ENCODE measurements around the gene PADI3. TPM values are rescaled to one million over a fixed set of nuclear protein-coding genes. Genes with fewer than 3 reads are reported as not detected.

The PADI3 gene
- total RNA-seq, 3 donors from 2014 or later (not counting 1 experiment from before 2014, with no cell fraction given): not detected

DNA sequence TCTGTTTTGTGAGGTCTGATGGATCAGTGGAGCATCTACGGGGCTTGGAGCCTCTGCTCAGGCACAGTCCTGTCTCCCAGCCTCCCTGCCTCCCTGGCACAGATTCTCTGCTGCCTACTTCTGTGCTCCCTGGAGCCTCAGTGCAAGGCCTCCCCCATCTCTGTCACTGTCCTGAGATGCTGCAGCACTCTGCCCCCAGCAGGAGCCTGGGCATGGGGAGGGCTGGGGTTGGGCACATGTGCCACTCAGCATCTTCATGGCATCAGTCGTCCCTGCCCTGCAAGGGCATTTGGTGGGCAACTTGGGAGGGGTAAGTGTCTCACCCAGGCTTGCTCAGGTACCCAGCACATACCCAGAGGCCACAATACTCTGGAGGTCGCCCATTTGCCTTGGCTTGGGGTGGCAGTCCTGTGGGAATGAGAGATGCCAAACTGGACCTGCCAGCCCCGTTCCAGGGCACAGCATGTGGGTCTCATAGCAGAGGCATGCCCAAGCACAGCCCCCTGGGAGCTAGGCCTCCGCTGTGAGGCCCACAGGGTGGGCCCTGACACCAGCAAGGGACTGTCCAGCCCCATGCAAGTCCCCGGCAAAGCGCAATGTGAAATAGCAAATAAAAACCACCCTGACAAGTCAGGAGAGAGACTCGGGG, 28.7 kb downstream of the PADI3 start:
- H3K36me3 ChIP-seq (ENCODE audit: control insufficient read depth, insufficient read depth, low read length): no peaks in the 10 kb centered on the region
- Mint-ChIP-seq H3K4me1 (no peaks in the 10 kb centered on the region), H3K9me3 (no peaks in the 10 kb centered on the region), H3K4me3 (no peak overlapping the region), H3K27me3 (ENCODE audit: low read depth in 2 of 2) (peaks cover 8 to 17% of the 10 kb centered on the region in 2 donors), H3K27ac (no peak overlapping the region), H3K36me3 (no peaks in the 10 kb centered on the region)
- H3K4me3 ChIP-seq (ENCODE audit: low read length): no peak overlapping the region
- WGBS (ENCODE audit: insufficient coverage): 79% methylated on average over 8 of the region's 8 CpGs
- intact Hi-C loops (cut with micrococcal nuclease): no loop called here
- H3K4me1 ChIP-seq (ENCODE audit: control insufficient read depth, insufficient read depth, low read length): peaks cover 2% of the 10 kb centered on the region
- ATAC-seq (no peak), DNase-seq (no peak)
- TF ChIP-seq, protein P1, sequence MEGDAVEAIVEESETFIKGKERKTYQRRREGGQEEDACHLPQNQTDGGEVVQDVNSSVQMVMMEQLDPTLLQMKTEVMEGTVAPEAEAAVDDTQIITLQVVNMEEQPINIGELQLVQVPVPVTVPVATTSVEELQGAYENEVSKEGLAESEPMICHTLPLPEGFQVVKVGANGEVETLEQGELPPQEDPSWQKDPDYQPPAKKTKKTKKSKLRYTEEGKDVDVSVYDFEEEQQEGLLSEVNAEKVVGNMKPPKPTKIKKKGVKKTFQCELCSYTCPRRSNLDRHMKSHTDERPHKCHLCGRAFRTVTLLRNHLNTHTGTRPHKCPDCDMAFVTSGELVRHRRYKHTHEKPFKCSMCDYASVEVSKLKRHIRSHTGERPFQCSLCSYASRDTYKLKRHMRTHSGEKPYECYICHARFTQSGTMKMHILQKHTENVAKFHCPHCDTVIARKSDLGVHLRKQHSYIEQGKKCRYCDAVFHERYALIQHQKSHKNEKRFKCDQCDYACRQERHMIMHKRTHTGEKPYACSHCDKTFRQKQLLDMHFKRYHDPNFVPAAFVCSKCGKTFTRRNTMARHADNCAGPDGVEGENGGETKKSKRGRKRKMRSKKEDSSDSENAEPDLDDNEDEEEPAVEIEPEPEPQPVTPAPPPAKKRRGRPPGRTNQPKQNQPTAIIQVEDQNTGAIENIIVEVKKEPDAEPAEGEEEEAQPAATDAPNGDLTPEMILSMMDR (IDR thresholded peaks at IDR 0.05): no peak
- H3K27ac ChIP-seq (ENCODE audit: low read length): no peak overlapping the region
- no peaks in the 10 kb centered on the region for H3K9me3 ChIP-seq (ENCODE audit: control insufficient read depth, insufficient read depth, low read length)
- no peaks in the 10 kb centered on the region for H3K27me3 ChIP-seq (ENCODE audit: control insufficient read depth, insufficient read depth, low read length)

DNA sequence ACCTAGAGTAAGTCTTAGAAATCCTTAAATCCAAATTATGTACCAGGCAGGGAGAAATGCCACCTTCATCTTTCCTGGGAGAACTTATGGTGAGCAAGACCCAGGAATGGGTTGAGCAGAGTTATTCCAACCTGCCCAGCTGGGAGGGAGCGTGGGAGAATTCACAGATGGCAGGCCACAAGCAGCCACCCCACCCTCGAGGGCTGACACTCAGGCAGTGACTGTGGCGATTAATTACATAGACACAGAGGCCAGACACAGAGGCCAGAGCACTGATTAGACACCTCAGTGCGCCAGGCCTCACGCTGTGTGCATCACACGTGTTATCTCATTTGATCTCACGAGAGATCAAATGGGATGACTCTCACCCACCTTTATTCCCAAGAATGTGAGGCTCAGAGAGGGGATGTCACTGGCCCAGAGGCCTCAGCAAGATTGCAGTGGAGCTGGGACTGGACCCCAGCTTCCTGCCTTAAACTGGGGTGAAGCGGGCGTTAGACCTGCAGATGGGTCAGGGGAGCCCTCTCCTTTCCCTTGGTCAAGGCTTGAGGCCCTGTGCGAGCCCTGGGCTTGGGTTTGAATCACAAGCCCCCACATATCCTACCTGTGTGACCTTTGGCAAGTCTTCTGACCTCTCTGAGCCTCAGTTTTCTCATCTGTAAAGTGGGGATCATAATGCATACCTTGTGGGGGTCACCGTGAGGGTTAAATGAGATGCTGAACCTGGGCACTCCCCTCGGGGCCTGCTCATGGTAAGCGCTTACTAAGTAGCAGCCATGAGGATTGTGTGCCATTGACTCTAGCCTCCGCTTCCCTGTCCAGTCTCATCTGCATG, 30.3 kb downstream of the PADI3 start:
- no peaks in the 10 kb centered on the region for H3K4me1 Mint-ChIP-seq
- no peak overlapping the region for H3K4me3 ChIP-seq (ENCODE audit: low read length)
- H3K4me3 Mint-ChIP-seq: no peak overlapping the region
- no peaks in the 10 kb centered on the region for H3K9me3 ChIP-seq (ENCODE audit: control insufficient read depth, insufficient read depth, low read length)
- H3K36me3 Mint-ChIP-seq: no peaks in the 10 kb centered on the region
- H3K9me3 Mint-ChIP-seq: no peaks in the 10 kb centered on the region
- DNase-seq: no peak
- intact Hi-C loops (cut with micrococcal nuclease): no loop called here
- no peaks in the 10 kb centered on the region for H3K27me3 ChIP-seq (ENCODE audit: control insufficient read depth, insufficient read depth, low read length)
- H3K27ac ChIP-seq (ENCODE audit: low read length): no peak overlapping the region
- WGBS (ENCODE audit: insufficient coverage): 86% methylated on average over 14 of the region's 14 CpGs
- H3K27ac Mint-ChIP-seq: no peak overlapping the region
- no peak for ATAC-seq
- H3K4me1 ChIP-seq (ENCODE audit: control insufficient read depth, insufficient read depth, low read length): peaks cover 2% of the 10 kb centered on the region
- H3K27me3 Mint-ChIP-seq (ENCODE audit: low read depth in 2 of 2): peaks cover 8 to 17% of the 10 kb centered on the region in 2 donors
- TF ChIP-seq, protein P1 (IDR thresholded peaks at IDR 0.05): no peak
- H3K36me3 ChIP-seq (ENCODE audit: control insufficient read depth, insufficient read depth, low read length): no peaks in the 10 kb centered on the region

DNA sequence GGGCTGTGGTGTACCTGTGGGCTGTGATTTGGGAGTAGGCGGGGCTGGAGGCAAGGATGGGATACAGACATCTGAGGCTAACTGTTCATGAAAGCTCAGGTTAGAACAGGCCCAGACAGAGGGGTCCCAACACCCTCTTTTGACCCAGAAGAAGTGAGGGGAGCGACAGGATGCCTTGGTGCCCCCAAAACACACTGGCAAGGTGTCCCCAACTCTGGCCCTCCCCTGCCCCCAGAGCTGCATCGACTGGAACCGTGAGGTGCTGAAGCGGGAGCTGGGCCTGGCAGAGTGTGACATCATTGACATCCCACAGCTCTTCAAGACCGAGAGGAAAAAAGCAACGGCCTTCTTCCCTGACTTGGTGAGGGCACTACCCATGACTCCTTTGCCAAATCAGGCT, 31.5 kb downstream of the PADI3 start:
- Histone ChIP-seq H3K9me3 (ENCODE audit: control insufficient read depth, insufficient read depth, low read length) (no peaks in the 10 kb centered on the region), H3K36me3 (ENCODE audit: control insufficient read depth, insufficient read depth, low read length) (no peaks in the 10 kb centered on the region), H3K4me1 (ENCODE audit: control insufficient read depth, insufficient read depth, low read length) (peaks cover 2% of the 10 kb centered on the region), H3K27ac (ENCODE audit: low read length) (no peak overlapping the region), H3K4me3 (ENCODE audit: low read length) (no peak overlapping the region), H3K27me3 (ENCODE audit: control insufficient read depth, insufficient read depth, low read length) (no peaks in the 10 kb centered on the region)
- DNase-seq: no peak
- WGBS (ENCODE audit: insufficient coverage): 88% methylated on average over 7 of the region's 7 CpGs
- TF ChIP-seq, protein P1 (IDR thresholded peaks at IDR 0.05): no peak
- Mint-ChIP-seq H3K9me3 (no peaks in the 10 kb centered on the region), H3K27ac (no peak overlapping the region), H3K4me3 (no peak overlapping the region), H3K27me3 (ENCODE audit: low read depth in 2 of 2) (peaks cover 8 to 13% of the 10 kb centered on the region in 2 donors), H3K36me3 (no peaks in the 10 kb centered on the region), H3K4me1 (no peaks in the 10 kb centered on the region)
- intact Hi-C loops (cut with micrococcal nuclease): no loop called here
- ATAC-seq: no peak

Data from natural killer cell (primary cell).